A549 (cell line): ENCODE results near the gene FLYWCH1. TPM values are rescaled to one million over a fixed set of nuclear protein-coding genes. Genes with fewer than 3 reads are reported as not detected.

Experiments used
- ATAC-seq, 2 experiments: fragments of 200-7000 bp in 1 of 2; fragments of >200 bp in 1 of 2; cut with Nextera tagmentation in 1 of 2; cut with Tn5 transposase in 1 of 2; 3 replicates each; pipeline versions ENCODE4 v1.8.0 to v1.9.1; 2018 to 2020; ENCODE audit warnings: mild to moderate bottlenecking in 1 of 2, moderate library complexity in 1 of 2
- CTCF ChIA-PET: fragments of 300-600 bp; sonication (Branson Sonifier 250); formaldehyde crosslinking; extraction: SDS; loops from one replicate; lab custom pipeline; 2021; ENCODE audit warnings: antibody characterized with exemption, inconsistent platforms; lab: Yijun Ruan, JAX
- POLR2A ChIA-PET: fragments of 350-600 bp; formaldehyde crosslinking; extraction: SDS; loops from one replicate; lab custom pipeline; 2021; ENCODE audit warnings: antibody characterized with exemption, inconsistent platforms; lab: Yijun Ruan, JAX
- DNase-seq, 2 experiments: peaks; one replicate each; pipeline versions ENCODE4 v3.0.0 to v3.0.0-alpha.2; 2011 to 2016; ENCODE audit warnings: low read depth in 1 of 2, low spot score in 1 of 2
- FAIRE-seq: peaks from 2 replicates; lab custom pipeline; 2011; peaks lifted over from hg19 to GRCh38; lab: Jason Lieb, UNC
- H3K27ac ChIP-seq, 2 experiments: fragments of >200 bp; sonication (Bioruptor Twin); formaldehyde crosslinking; 3 replicates each; pipeline ENCODE4 v1.5.1; 2016 to 2017
- H3K4me1 ChIP-seq: fragments of >200 bp; sonication (Bioruptor Twin); formaldehyde crosslinking; 3 replicates; pipeline ENCODE4 v1.6.1; 2016
- H3K4me2 ChIP-seq: fragments of >200 bp; sonication (Bioruptor Twin); formaldehyde crosslinking; 3 replicates; pipeline ENCODE4 v1.6.1; 2016
- H3K4me3 ChIP-seq: fragments of >200 bp; sonication (Bioruptor Twin); formaldehyde crosslinking; 3 replicates; pipeline ENCODE4 v1.5.1; 2016
- H3K9me3 ChIP-seq: fragments of >200 bp; sonication (Bioruptor Twin); formaldehyde crosslinking; 3 replicates; pipeline ENCODE4 v1.6.1; 2016
- BCL3 ChIP-seq: fragments of >200 bp; sonication (Bioruptor Twin); formaldehyde crosslinking; IDR thresholded peaks from 3 replicates; pipeline ENCODE4 v1.6.1; 2016
- BHLHE40 ChIP-seq: IDR thresholded peaks from 2 replicates; pipeline ENCODE4 v1.6.1; 2012; ENCODE audit warnings: low read depth, low read length, inconsistent platforms
- CBX2 ChIP-seq: fragments of 200-600 bp; sonication (generic); IDR thresholded peaks from 2 replicates; pipeline ENCODE4 v1.6.1; 2016; ENCODE audit warnings: low read depth, mild to moderate bottlenecking, borderline replicate concordance
- CHD2 ChIP-seq: fragments of 150-350 bp; IDR thresholded peaks from 2 replicates; pipeline ENCODE4 v1.6.1; 2014; ENCODE audit warnings: low read length; ENCODE audit not compliant: partially characterized antibody
- CHD4 ChIP-seq: fragments of 200-600 bp; sonication (generic); IDR thresholded peaks from 2 replicates; pipeline ENCODE4 v1.6.1; 2016; ENCODE audit warnings: antibody characterized with exemption, mild to moderate bottlenecking, borderline replicate concordance
- CTCF ChIP-seq: fragments of >200 bp; sonication (Bioruptor Twin); formaldehyde crosslinking; IDR thresholded peaks from 3 replicates; pipeline ENCODE4 v1.5.1; 2016
- EHF ChIP-seq: fragments of 250-450 bp; sonication (Bioruptor Pico); IDR thresholded peaks from 2 replicates; pipeline ENCODE4 v1.5.0; 2020; ENCODE audit warnings: mild to moderate bottlenecking
- ESRRA ChIP-seq: fragments of 150-350 bp; IDR thresholded peaks from 2 replicates; pipeline ENCODE4 v1.6.1; 2014; ENCODE audit warnings: mild to moderate bottlenecking, low read length, borderline replicate concordance
- FOSB ChIP-seq: fragments of 250-450 bp; sonication (Bioruptor Pico); IDR thresholded peaks from 2 replicates; pipeline ENCODE4 v1.5.0; 2020; ENCODE audit warnings: mild to moderate bottlenecking, moderate library complexity
- HDAC2 ChIP-seq: fragments of 200-600 bp; sonication (generic); IDR thresholded peaks from 2 replicates; pipeline ENCODE4 v1.6.1; 2016
- HOXB13 ChIP-seq: fragments of 250-450 bp; sonication (Bioruptor Pico); IDR thresholded peaks from 2 replicates; pipeline ENCODE4 v1.5.0; 2020; ENCODE audit warnings: low read depth, mild to moderate bottlenecking, moderate library complexity
- HOXB5 ChIP-seq: fragments of 250-450 bp; sonication (Bioruptor Pico); IDR thresholded peaks from 2 replicates; pipeline ENCODE4 v1.5.0; 2020; ENCODE audit warnings: mild to moderate bottlenecking, moderate library complexity
- JUN ChIP-seq, 2 experiments: fragments of >200 bp; sonication (Bioruptor Twin); formaldehyde crosslinking; IDR thresholded peaks; 2 replicates in 1 of 2; 3 replicates in 1 of 2; pipeline ENCODE4 v1.6.1; 2016 to 2017
- KDM5A ChIP-seq: fragments of 200-600 bp; sonication (generic); IDR thresholded peaks from 2 replicates; pipeline ENCODE4 v1.6.1; 2016; ENCODE audit warnings: antibody characterized with exemption, mild to moderate bottlenecking
- MAX ChIP-seq: IDR thresholded peaks from 2 replicates; pipeline ENCODE4 v1.6.1; 2012
- MYC ChIP-seq: IDR thresholded peaks from 2 replicates; pipeline ENCODE4 v1.6.1; 2012; ENCODE audit warnings: mild to moderate bottlenecking, inconsistent platforms, low read length, improper control_type of control experiment, borderline replicate concordance
- RARB ChIP-seq: fragments of 250-450 bp; sonication (Bioruptor Pico); IDR thresholded peaks from 2 replicates; pipeline ENCODE4 v1.8.0; 2021; ENCODE audit warnings: mild to moderate bottlenecking, moderate library complexity
- RCOR1 ChIP-seq: fragments of 150-350 bp; IDR thresholded peaks from 2 replicates; pipeline ENCODE4 v1.6.1; 2014; ENCODE audit warnings: antibody characterized with exemption, low read length, low read depth
- RFX5 ChIP-seq: fragments of 450-650 bp; IDR thresholded peaks from 2 replicates; pipeline ENCODE4 v1.7.1; 2014; ENCODE audit warnings: antibody characterized with exemption, mild to moderate bottlenecking, moderate library complexity
- TFCP2L1 ChIP-seq: fragments of 250-450 bp; sonication (Bioruptor Pico); IDR thresholded peaks from 2 replicates; pipeline ENCODE4 v1.5.0; 2021; ENCODE audit warnings: mild to moderate bottlenecking
- WGBS: methylation state at CpG from one replicate; pipeline ENCODE4 v1.1.6; 2017; ENCODE audit errors: missing lambda C conversion rate; 5-methylcytosine and 5-hydroxymethylcytosine counted together
- polyA plus RNA-seq, 4 experiments: library from polyadenylated mRNA; depleted of rRNA in 3 of 4; stranded (reverse); fragments of >200 nt; fragmentation: RNase III in 1 of 4; extraction: RNeasy Plus Mini Kit Qiagen cat#74134 plus additional on column Dnase treatment in 1 of 4; gene quantifications; 2 replicates in 3 of 4; 3 replicates in 1 of 4; pipeline ENCODE4 v1.2.3, GENCODE V29; 2011 to 2017
- TF ChIP-seq, protein P1 (sequence below): IDR thresholded peaks from 2 replicates; pipeline ENCODE4 v1.6.1; 2012; ENCODE audit warnings: low read depth, borderline replicate concordance
- TF ChIP-seq, protein P2 (sequence below): fragments of 250-450 bp; sonication (Bioruptor Pico); IDR thresholded peaks from 2 replicates; pipeline ENCODE4 v1.5.0; 2020; ENCODE audit warnings: low read depth, mild to moderate bottlenecking, moderate library complexity
- TF ChIP-seq, protein P3 (sequence below): fragments of >200 bp; sonication (Bioruptor Twin); formaldehyde crosslinking; IDR thresholded peaks from 2 replicates; pipeline ENCODE4 v1.6.1; 2016

FLYWCH1 gene
- polyA plus RNA-seq, 2 of the 4 experiments (the other 2 are of a cell fraction) = 9.3 to 22.5 TPM

GRCh38 chr16:2966043-2966807, 54.5 kb downstream of the FLYWCH1 start:
- TF ChIP-seq BHLHE40 = no peak
- no peak for TF ChIP-seq HOXB13 (CRISPR knock-in tag)
- no peak for TF ChIP-seq FOSB (CRISPR knock-in tag)
- TF ChIP-seq HOXB5 = no peak
- no peak for TF ChIP-seq CHD2
- no peak for TF ChIP-seq ESRRA
- no peak overlapping the region for H3K4me2 ChIP-seq

DNA sequence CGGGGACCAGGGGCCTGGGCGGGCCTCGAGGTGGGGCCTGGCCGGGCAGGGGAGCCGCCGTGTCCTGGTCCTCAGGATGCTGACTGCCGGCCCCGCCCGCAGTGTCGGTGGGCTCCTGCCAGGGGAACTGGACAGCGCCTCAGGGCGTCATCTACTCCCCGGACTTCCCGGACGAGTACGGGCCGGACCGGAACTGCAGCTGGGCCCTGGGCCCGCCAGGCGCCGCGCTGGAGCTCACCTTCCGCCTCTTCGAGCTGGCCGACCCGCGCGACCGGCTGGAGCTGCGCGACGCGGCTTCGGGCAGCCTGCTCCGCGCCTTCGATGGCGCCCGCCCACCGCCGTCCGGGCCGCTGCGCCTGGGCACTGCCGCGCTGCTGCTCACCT, 55.1 kb downstream of the FLYWCH1 start:
- TF ChIP-seq, protein P1, sequence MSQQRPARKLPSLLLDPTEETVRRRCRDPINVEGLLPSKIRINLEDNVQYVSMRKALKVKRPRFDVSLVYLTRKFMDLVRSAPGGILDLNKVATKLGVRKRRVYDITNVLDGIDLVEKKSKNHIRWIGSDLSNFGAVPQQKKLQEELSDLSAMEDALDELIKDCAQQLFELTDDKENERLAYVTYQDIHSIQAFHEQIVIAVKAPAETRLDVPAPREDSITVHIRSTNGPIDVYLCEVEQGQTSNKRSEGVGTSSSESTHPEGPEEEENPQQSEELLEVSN = no peak
- no peak for TF ChIP-seq RCOR1
- TF ChIP-seq TFCP2L1 (CRISPR knock-in tag) = no peak
- TF ChIP-seq RFX5 = no peak
- no peak for TF ChIP-seq BCL3
- no peak for TF ChIP-seq HOXB5
- TF ChIP-seq, protein P2, sequence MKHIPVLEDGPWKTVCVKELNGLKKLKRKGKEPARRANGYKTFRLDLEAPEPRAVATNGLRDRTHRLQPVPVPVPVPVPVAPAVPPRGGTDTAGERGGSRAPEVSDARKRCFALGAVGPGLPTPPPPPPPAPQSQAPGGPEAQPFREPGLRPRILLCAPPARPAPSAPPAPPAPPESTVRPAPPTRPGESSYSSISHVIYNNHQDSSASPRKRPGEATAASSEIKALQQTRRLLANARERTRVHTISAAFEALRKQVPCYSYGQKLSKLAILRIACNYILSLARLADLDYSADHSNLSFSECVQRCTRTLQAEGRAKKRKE (CRISPR knock-in tag) = no peak
- TF ChIP-seq MAX = no peak
- TF ChIP-seq CHD4 = no peak
- TF ChIP-seq, protein P3, sequence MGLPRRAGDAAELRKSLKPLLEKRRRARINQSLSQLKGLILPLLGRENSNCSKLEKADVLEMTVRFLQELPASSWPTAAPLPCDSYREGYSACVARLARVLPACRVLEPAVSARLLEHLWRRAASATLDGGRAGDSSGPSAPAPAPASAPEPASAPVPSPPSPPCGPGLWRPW = no peak
- no peak for TF ChIP-seq MYC
- no peak for TF ChIP-seq RARB
- no peak for TF ChIP-seq EHF (CRISPR knock-in tag)
- no peak for TF ChIP-seq JUN (IDR thresholded peaks at IDR 0.05)
- TF ChIP-seq KDM5A = no peak
- TF ChIP-seq CBX2 = no peak
- TF ChIP-seq HDAC2 = no peak
- TF ChIP-seq CTCF = no peak
- TF ChIP-seq BHLHE40 = no peak
- Histone ChIP-seq H3K27ac (no peak overlapping the region), H3K4me1 (peaks cover 26% of the 10 kb centered on the region), H3K4me3 (no peak overlapping the region), H3K4me2 (no peak overlapping the region), H3K9me3 (no peaks in the 10 kb centered on the region)
- ChIA-PET POLR2A (no interaction called here), CTCF (interaction anchor here (0.7 to 2.6 kb wide), 4 partner anchors 11 to 17 kb away, joined by 3 to 7 read pairs (median 4); no protein-coding TSS in a partner anchor)
- no peak for ATAC-seq
- no peak for DNase-seq
- 97% methylated on average over 43 of the region's 46 CpGs for WGBS
- no peak for FAIRE-seq

More at GRCh38 chr16:2966043-2966807, 54.5 kb downstream of the FLYWCH1 start:
- no peak for FAIRE-seq
- H3K9me3 ChIP-seq = no peaks in the 10 kb centered on the region
- no peak overlapping the region for H3K27ac ChIP-seq
- H3K4me3 ChIP-seq = no peak overlapping the region
- WGBS = 95% methylated on average over 25 of the region's 39 CpGs
- POLR2A ChIA-PET = no interaction called here
- H3K4me1 ChIP-seq = peaks cover 26% of the 10 kb centered on the region
- no peak for ATAC-seq
- CTCF ChIA-PET = interaction anchor here (0.7 to 8.1 kb wide), 5 partner anchors 12 to 18 kb away, joined by 3 to 97 read pairs (median 6); no protein-coding TSS in a partner anchor
- DNase-seq = no peak
